OCI-LY3 (cell line): ENCODE data around the gene AKR1D1.

Experiments used
- CTCF ChIP-seq: fragments of 200-600, 300-600 bp; sonication (generic); IDR thresholded peaks from 2 replicates; pipeline ENCODE4 v1.5.1; 2014; ENCODE audit warnings: antibody characterized with exemption, low read length, low read depth
- EZH2phosphoT487 ChIP-seq: fragments of 200-600 bp; shearing (Covaris generic); IDR thresholded peaks from 2 replicates; pipeline ENCODE4 v1.6.1; 2018; ENCODE audit warnings: antibody characterized with exemption, mixed run types, low read depth

GRCh38 chr7:138099813-138100212 is 23.6 kb downstream of the AKR1D1 start:
- TF ChIP-seq CTCF (no peak), EZH2phosphoT487 (no peak)
